Esophagus squamous epithelium (tissue), 5 donors: Measurements from ENCODE around the gene ZDHHC22. TPM values are rescaled to one million over a fixed set of nuclear protein-coding genes. Genes with fewer than 3 reads are reported as not detected.

Experiments
- DNase-seq: peaks from one replicate; lab custom pipeline; 2025; lab: John Stamatoyannopoulos, UW
- H3K27ac ChIP-seq, 4 donors: fragments of 200-600 bp; sonication (generic); one replicate each; pipeline ENCODE4 v1.5.1; 2016 to 2019; ENCODE audit warnings: mild to moderate bottlenecking in 1 of 4
- H3K27me3 ChIP-seq, 4 donors: fragments of 200-600 bp; sonication (generic); 1 replicate in 3 of 4; 2 replicates in 1 of 4; pipeline versions ENCODE4 v1.5.1 to v1.6.0; 2017 to 2021; ENCODE audit warnings: antibody characterized with exemption in 1 of 4
- H3K36me3 ChIP-seq, 3 donors: fragments of 200-600 bp; sonication (generic); one replicate each; pipeline ENCODE4 v1.5.1; 2016 to 2019
- H3K4me1 ChIP-seq, 3 donors: fragments of 200-600 bp; sonication (generic); one replicate each; pipeline ENCODE4 v1.5.1; 2017 to 2019
- H3K4me3 ChIP-seq, 4 donors: fragments of 200-600 bp; sonication (generic); 1 replicate in 3 of 4; 2 replicates in 1 of 4; pipeline ENCODE4 v1.5.1; 2016 to 2019; ENCODE audit warnings: mild to moderate bottlenecking in 2 of 4, moderate library complexity in 1 of 4
- H3K9me3 ChIP-seq, 3 donors: fragments of 200-600 bp; sonication (generic); one replicate each; pipeline ENCODE4 v1.5.1; 2016 to 2019
- CTCF ChIP-seq, 6 experiments: fragments of 450-650 bp in 4 of 6; fragments of 200-600 bp in 2 of 6; sonication (generic) in 2 of 6; IDR thresholded peaks; one replicate each; pipeline ENCODE4 v1.5.1; 2016 to 2019; ENCODE audit warnings: antibody characterized with exemption in 6 of 6, mild to moderate bottlenecking in 4 of 6, moderate library complexity in 4 of 6
- POLR2A ChIP-seq, 4 donors: fragments of 450-650 bp; IDR thresholded peaks; one replicate each; pipeline ENCODE4 v1.6.1; 2017; ENCODE audit warnings: antibody characterized with exemption in 4 of 4, mild to moderate bottlenecking in 4 of 4, moderate library complexity in 3 of 4
- WGBS, 2 donors: methylation state at CpG; one replicate each; pipeline ENCODE4 v1.1.5; 2018; 5-methylcytosine and 5-hydroxymethylcytosine counted together
- intact Hi-C: fragments of 100-400 bp; cut with DNase I; formaldehyde crosslinking; loops from one replicate; pipeline ENCODE4 v1.15.0; 2022
- total RNA-seq, 4 donors: library from RNA; depleted of rRNA; stranded (reverse); fragments of >200 nt; gene quantifications; one replicate each; pipeline ENCODE4 v1.1.0, GENCODE V29; 2016
- donor health status: DM: yes; HTN: yes; CAD: no.

ZDHHC22 gene
- total RNA-seq, 4 donors from 2014 or later = not detected

GRCh38 chr14:77158882-77159255 lies 17.3 kb upstream of the ZDHHC22 start:
- H3K36me3 ChIP-seq = no peaks in the 10 kb centered on the region
- H3K4me1 ChIP-seq = peaks cover 0 to 14% (median 10%) of the 10 kb centered on the region in 3 donors
- H3K27me3 ChIP-seq = peaks cover 0 to 59% (median 0%) of the 10 kb centered on the region in 4 donors
- WGBS, 2 donors = 75 to 87% methylated on average over 1 of the region's 2 CpGs
- H3K27ac ChIP-seq = no peak overlapping the region
- TF ChIP-seq POLR2A (IDR thresholded peaks at IDR 0.05) (no peak), CTCF (IDR thresholded peaks at IDR 0.05) (no peak)
- no peak overlapping the region for H3K4me3 ChIP-seq
- no peak for DNase-seq
- intact Hi-C loops = no loop called here
- no peaks in the 10 kb centered on the region for H3K9me3 ChIP-seq

DNA sequence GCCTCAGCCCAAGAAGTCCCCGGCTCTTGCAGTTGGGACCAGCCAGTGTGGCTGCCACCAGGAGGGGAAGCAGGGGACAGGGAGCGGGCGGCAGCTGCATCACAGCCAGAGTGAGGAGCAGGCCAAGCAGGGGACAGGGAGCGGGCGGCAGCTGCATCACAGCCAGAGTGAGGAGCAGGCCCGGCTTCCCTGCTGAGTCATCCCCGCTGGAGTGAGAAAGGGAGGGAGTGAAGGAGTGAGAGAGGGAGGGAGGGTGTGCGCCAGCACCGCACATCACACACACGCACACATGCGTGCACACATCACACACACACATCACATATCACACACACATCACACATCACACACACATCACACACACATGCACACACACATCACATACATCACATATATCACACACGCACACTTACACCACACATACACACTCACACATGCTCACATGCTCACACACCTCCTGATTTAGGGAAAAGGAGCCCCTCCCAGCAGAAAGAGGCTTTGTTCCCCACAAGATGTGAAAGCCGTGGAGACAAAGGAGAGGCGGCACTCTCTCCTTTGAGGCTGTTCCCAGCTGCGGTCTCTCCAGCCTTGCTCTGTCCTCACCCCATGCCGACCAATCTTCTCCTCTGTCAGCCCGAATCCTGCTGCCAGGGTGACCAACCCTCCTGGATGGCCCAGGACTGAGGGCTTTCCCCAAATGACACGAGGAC lies 16.7 kb upstream of the ZDHHC22 start:
- 10 to 22% methylated on average over 11 to 14 of the region's 18 CpGs for WGBS, 2 donors

DNA sequence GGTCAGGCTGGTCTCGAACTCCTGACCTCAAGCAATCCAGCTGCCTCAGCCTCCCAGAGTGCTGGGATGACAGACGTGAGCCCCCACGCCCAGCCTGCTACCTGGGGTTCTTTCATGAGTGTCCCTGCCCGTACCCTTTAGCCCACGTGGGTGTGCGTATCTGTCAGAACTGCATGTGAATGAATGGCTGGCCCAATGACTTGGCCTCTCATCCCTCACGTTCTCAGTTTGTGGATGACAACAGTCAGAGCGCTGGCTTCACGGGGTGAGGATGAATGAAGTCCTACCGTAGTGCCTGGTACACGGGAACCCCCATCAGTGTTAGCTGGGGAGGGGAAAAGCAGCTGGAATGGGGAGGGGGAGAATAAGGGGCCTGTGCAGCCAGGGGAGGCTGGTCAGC lies 16.1 kb upstream of the ZDHHC22 start:
- Histone ChIP-seq H3K36me3 (no peaks in the 10 kb centered on the region), H3K27me3 (peaks cover 0 to 71% (median 0%) of the 10 kb centered on the region in 4 donors), H3K4me1 (peaks cover 0 to 14% (median 10%) of the 10 kb centered on the region in 3 donors), H3K4me3 (no peak overlapping the region), H3K9me3 (no peaks in the 10 kb centered on the region), H3K27ac (no peak overlapping the region)
- no peak for DNase-seq
- 40 to 57% methylated on average over 5 to 7 of the region's 11 CpGs for WGBS, 2 donors
- TF ChIP-seq POLR2A (IDR thresholded peaks at IDR 0.05) (no peak), CTCF (IDR thresholded peaks at IDR 0.05) (no peak)
- intact Hi-C loops = no loop called here

More for the DNA sequence above, 16.7 kb upstream of the ZDHHC22 start:
- H3K4me3 ChIP-seq = no peak overlapping the region
- H3K27ac ChIP-seq = no peak overlapping the region
- peaks cover 0 to 14% (median 10%) of the 10 kb centered on the region in 3 donors for H3K4me1 ChIP-seq
- H3K36me3 ChIP-seq = no peaks in the 10 kb centered on the region
- intact Hi-C loops = no loop called here
- DNase-seq = no peak
- peaks cover 0 to 65% (median 0%) of the 10 kb centered on the region in 4 donors for H3K27me3 ChIP-seq
- H3K9me3 ChIP-seq = no peaks in the 10 kb centered on the region
- TF ChIP-seq CTCF (IDR thresholded peaks at IDR 0.05) = no peak
- TF ChIP-seq POLR2A (IDR thresholded peaks at IDR 0.05) = no peak

GRCh38 chr14:77155083-77155482 lies 13.5 kb upstream of the ZDHHC22 start:
- no peak for TF ChIP-seq POLR2A (IDR thresholded peaks at IDR 0.05)
- no peak for TF ChIP-seq CTCF (IDR thresholded peaks at IDR 0.05)
- DNase-seq = no peak
- peaks cover 0 to 14% (median 10%) of the 10 kb centered on the region in 3 donors for H3K4me1 ChIP-seq
- H3K36me3 ChIP-seq = no peaks in the 10 kb centered on the region
- no peak overlapping the region for H3K4me3 ChIP-seq
- intact Hi-C loops = no loop called here
- 66 to 100% methylated on average over 2 of the region's 2 CpGs for whole genome bisulfite sequencing, 2 donors
- H3K9me3 ChIP-seq = no peaks in the 10 kb centered on the region
- peaks cover 0 to 70% (median 0%) of the 10 kb centered on the region in 4 donors for H3K27me3 ChIP-seq
- no peak overlapping the region for H3K27ac ChIP-seq

DNA sequence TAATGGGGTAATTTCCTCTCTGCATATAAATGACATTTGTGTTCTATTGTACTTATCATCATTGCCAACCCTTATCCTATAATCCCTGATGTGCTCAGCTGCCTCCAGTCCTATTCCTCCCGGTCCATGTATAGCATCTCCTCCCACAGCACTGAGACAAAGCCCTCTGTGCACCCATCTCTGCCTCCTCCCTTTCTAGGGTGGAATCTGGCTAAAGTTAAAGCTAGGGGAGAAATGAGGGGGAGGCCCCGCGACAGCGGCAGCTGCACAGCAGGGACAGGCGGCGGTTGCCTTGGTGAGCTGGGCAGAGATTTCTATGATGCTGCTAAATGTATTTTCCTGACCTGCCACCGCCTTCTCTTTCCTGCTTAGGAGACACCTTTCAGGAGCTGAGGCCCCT lies 12.8 kb upstream of the ZDHHC22 start:
- H3K9me3 ChIP-seq = no peaks in the 10 kb centered on the region
- TF ChIP-seq CTCF (IDR thresholded peaks at IDR 0.05) (no peak), POLR2A (IDR thresholded peaks at IDR 0.05) (no peak)
- H3K36me3 ChIP-seq = no peaks in the 10 kb centered on the region
- peaks cover 0 to 14% (median 10%) of the 10 kb centered on the region in 3 donors for H3K4me1 ChIP-seq
- intact Hi-C loops = no loop called here
- H3K27me3 ChIP-seq = peaks cover 0 to 70% (median 0%) of the 10 kb centered on the region in 4 donors
- no peak overlapping the region for H3K4me3 ChIP-seq
- H3K27ac ChIP-seq = no peak overlapping the region
- DNase-seq = no peak
- WGBS, 2 donors = 63 to 67% methylated on average over 7 of the region's 7 CpGs
